HepG2 (cell line): ENCODE measurements around the gene IRS1. TPM values are rescaled to one million over a fixed set of nuclear protein-coding genes. Genes with fewer than 3 reads are reported as not detected.

Experiments
- ATRX ChIP-seq: sonication (generic); formaldehyde crosslinking; IDR thresholded peaks from 2 replicates; pipeline ENCODE4 v1.4.0; 2020; ENCODE audit warnings: missing genetic modification reagents, borderline replicate concordance
- CEBPG ChIP-seq: IDR thresholded peaks from 2 replicates; pipeline ENCODE4 v1.6.1; 2016
- POLR2A ChIP-seq, 2 experiments: IDR thresholded peaks; 2 replicates each; pipeline ENCODE4 v1.6.1; 2011; ENCODE audit warnings: low read depth in 2 of 2, low read length in 2 of 2, mild to moderate bottlenecking in 1 of 2, moderate library complexity in 1 of 2; ENCODE audit not compliant: insufficient read depth in 1 of 2
- TBX2 ChIP-seq: sonication (generic); formaldehyde crosslinking; IDR thresholded peaks from 2 replicates; pipeline ENCODE4 v1.5.0; 2020; ENCODE audit warnings: missing genetic modification reagents, mild to moderate bottlenecking, borderline replicate concordance
- ZMYM4 ChIP-seq: sonication (generic); formaldehyde crosslinking; IDR thresholded peaks from 2 replicates; pipeline ENCODE4 v1.8.1; 2023; ENCODE audit warnings: mild to moderate bottlenecking, missing genetic modification reagents
- ZNF296 ChIP-seq: sonication (generic); formaldehyde crosslinking; conservative IDR thresholded peaks from 2 replicates; pipeline ENCODE4 v1.5.0; 2020; ENCODE audit warnings: mild to moderate bottlenecking, missing genetic modification reagents
- ZNF549 ChIP-seq: sonication (generic); formaldehyde crosslinking; IDR thresholded peaks from 2 replicates; pipeline ENCODE4 v1.5.0; 2020; ENCODE audit warnings: missing genetic modification reagents
- ZNF589 ChIP-seq: sonication (generic); formaldehyde crosslinking; conservative IDR thresholded peaks from 2 replicates; pipeline ENCODE4 v1.8.0; 2022; ENCODE audit warnings: mild to moderate bottlenecking, moderate library complexity, missing genetic modification reagents
- ZNF790 ChIP-seq: sonication (generic); formaldehyde crosslinking; IDR thresholded peaks from 2 replicates; pipeline ENCODE4 v1.8.0; 2022; ENCODE audit warnings: missing genetic modification reagents, mild to moderate bottlenecking, borderline replicate concordance
- ZSCAN20 ChIP-seq: sonication (generic); formaldehyde crosslinking; IDR thresholded peaks from 2 replicates; pipeline ENCODE4 v1.4.0; 2020; ENCODE audit warnings: missing genetic modification reagents, mild to moderate bottlenecking, borderline replicate concordance
- polyA plus RNA-seq, 8 experiments: library from polyadenylated mRNA; depleted of rRNA in 3 of 8; stranded (reverse) in 7 of 8; unstranded in 1 of 8; fragments of >200 nt; fragmentation: Illumina TruSeq in 4 of 8; extraction: Trizol in 4 of 8; gene quantifications; 2 replicates each; pipeline versions ENCODE4 v1.2.1 to v1.2.3, GENCODE V29; 2011 to 2016; ENCODE audit warnings: low read depth in 4 of 8, missing spikeins in 1 of 8, mixed read lengths in 1 of 8; ENCODE audit not compliant: insufficient read depth in 1 of 8
- total RNA-seq, 5 experiments: library from RNA; depleted of rRNA; stranded (reverse); fragments of >200 nt; fragmentation: Illumina TruSeq; extraction: Trizol; gene quantifications; 2 replicates each; pipeline ENCODE4 v1.2.3, GENCODE V29; 2016; ENCODE audit warnings: low read depth in 1 of 5
- TF ChIP-seq, protein P1 (sequence below): sonication (generic); formaldehyde crosslinking; IDR thresholded peaks from 2 replicates; pipeline ENCODE4 v1.4.0; 2020; ENCODE audit warnings: missing genetic modification reagents, borderline replicate concordance
- TF ChIP-seq, protein P2 (sequence below): IDR thresholded peaks from 2 replicates; pipeline ENCODE4 v1.6.1; 2012; ENCODE audit warnings: low read length, improper control_type of control experiment
- TF ChIP-seq, protein P3 (sequence below): sonication (generic); formaldehyde crosslinking; IDR thresholded peaks from 2 replicates; pipeline ENCODE4 v1.4.0; 2020; ENCODE audit warnings: mild to moderate bottlenecking, missing genetic modification reagents, borderline replicate concordance
- TF ChIP-seq, protein P4 (sequence below): sonication (generic); formaldehyde crosslinking; IDR thresholded peaks from 2 replicates; pipeline ENCODE4 v1.5.0; 2020; ENCODE audit warnings: mild to moderate bottlenecking, missing genetic modification reagents

Gene IRS1
- total and polyA plus RNA-seq, 2 of the 13 experiments (the other 11 are each of a cell fraction or from before 2014, with no cell fraction given) = 8.7 to 9.0 TPM

DNA sequence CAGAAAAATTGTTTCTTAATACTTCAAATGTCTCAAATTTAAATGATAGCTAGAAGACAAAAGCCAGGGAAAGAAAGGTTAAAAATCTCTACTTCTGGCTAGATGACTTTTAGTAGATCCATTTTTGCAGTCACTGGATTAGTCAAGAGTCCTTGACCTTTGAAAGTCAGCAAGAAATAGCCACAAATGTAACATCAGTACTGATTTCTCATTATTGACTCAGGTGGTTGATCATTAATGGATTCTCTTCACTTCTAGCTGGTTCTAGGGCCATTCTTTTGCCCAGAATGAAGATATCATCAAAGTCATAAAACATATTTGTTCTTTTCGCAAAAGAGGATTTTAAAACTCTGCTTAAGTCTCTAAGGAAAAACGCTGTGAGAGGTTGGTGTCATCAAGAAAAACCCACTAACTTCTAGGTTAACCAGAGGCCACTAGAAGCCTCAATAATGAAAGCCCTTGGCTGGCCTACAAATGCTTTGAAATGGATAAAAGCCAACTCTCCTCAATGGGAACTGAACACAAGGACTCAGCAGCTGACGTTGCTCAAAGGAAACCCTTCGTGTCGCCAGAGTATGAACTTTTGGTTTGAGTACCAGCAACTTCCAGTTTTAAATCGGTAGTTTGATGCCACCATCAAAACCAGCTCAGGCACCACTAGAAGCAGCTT is 66.3 kb downstream of the IRS1 start (continued):
- TF ChIP-seq ZNF790 (CRISPR knock-in tag) = no peak
- TF ChIP-seq POLR2A (IDR thresholded peaks at IDR 0.05; ENCODE audit: insufficient read depth in 1 of 2, low read depth in 2 of 2, low read length in 2 of 2) = 0 out of 4 replicates have a peak, but pooled peaks of 1 of the 2 experiments have one; percentile 25
- TF ChIP-seq ATRX (CRISPR knock-in tag) = no peak
- peak; percentile 81 for TF ChIP-seq TBX2
- TF ChIP-seq, protein P1, sequence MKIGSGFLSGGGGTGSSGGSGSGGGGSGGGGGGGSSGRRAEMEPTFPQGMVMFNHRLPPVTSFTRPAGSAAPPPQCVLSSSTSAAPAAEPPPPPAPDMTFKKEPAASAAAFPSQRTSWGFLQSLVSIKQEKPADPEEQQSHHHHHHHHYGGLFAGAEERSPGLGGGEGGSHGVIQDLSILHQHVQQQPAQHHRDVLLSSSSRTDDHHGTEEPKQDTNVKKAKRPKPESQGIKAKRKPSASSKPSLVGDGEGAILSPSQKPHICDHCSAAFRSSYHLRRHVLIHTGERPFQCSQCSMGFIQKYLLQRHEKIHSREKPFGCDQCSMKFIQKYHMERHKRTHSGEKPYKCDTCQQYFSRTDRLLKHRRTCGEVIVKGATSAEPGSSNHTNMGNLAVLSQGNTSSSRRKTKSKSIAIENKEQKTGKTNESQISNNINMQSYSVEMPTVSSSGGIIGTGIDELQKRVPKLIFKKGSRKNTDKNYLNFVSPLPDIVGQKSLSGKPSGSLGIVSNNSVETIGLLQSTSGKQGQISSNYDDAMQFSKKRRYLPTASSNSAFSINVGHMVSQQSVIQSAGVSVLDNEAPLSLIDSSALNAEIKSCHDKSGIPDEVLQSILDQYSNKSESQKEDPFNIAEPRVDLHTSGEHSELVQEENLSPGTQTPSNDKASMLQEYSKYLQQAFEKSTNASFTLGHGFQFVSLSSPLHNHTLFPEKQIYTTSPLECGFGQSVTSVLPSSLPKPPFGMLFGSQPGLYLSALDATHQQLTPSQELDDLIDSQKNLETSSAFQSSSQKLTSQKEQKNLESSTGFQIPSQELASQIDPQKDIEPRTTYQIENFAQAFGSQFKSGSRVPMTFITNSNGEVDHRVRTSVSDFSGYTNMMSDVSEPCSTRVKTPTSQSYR (CRISPR knock-in tag) = no peak
- peak; percentile 92 for TF ChIP-seq ZMYM4 (CRISPR knock-in tag)
- TF ChIP-seq ZNF296 (CRISPR knock-in tag) = no peak
- TF ChIP-seq, protein P2, sequence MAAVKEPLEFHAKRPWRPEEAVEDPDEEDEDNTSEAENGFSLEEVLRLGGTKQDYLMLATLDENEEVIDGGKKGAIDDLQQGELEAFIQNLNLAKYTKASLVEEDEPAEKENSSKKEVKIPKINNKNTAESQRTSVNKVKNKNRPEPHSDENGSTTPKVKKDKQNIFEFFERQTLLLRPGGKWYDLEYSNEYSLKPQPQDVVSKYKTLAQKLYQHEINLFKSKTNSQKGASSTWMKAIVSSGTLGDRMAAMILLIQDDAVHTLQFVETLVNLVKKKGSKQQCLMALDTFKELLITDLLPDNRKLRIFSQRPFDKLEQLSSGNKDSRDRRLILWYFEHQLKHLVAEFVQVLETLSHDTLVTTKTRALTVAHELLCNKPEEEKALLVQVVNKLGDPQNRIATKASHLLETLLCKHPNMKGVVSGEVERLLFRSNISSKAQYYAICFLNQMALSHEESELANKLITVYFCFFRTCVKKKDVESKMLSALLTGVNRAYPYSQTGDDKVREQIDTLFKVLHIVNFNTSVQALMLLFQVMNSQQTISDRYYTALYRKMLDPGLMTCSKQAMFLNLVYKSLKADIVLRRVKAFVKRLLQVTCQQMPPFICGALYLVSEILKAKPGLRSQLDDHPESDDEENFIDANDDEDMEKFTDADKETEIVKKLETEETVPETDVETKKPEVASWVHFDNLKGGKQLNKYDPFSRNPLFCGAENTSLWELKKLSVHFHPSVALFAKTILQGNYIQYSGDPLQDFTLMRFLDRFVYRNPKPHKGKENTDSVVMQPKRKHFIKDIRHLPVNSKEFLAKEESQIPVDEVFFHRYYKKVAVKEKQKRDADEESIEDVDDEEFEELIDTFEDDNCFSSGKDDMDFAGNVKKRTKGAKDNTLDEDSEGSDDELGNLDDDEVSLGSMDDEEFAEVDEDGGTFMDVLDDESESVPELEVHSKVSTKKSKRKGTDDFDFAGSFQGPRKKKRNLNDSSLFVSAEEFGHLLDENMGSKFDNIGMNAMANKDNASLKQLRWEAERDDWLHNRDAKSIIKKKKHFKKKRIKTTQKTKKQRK = no peak
- no peak for TF ChIP-seq ZNF589
- TF ChIP-seq ZNF549 (CRISPR knock-in tag) = no peak
- TF ChIP-seq, protein P3, sequence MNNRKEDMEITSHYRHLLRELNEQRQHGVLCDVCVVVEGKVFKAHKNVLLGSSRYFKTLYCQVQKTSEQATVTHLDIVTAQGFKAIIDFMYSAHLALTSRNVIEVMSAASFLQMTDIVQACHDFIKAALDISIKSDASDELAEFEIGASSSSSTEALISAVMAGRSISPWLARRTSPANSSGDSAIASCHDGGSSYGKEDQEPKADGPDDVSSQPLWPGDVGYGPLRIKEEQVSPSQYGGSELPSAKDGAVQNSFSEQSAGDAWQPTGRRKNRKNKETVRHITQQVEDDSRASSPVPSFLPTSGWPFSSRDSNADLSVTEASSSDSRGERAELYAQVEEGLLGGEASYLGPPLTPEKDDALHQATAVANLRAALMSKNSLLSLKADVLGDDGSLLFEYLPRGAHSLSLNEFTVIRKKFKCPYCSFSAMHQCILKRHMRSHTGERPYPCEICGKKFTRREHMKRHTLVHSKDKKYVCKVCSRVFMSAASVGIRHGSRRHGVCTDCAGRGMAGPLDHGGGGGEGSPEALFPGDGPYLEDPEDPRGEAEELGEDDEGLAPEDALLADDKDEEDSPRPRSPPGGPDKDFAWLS (CRISPR knock-in tag) = no peak
- TF ChIP-seq, protein P4, sequence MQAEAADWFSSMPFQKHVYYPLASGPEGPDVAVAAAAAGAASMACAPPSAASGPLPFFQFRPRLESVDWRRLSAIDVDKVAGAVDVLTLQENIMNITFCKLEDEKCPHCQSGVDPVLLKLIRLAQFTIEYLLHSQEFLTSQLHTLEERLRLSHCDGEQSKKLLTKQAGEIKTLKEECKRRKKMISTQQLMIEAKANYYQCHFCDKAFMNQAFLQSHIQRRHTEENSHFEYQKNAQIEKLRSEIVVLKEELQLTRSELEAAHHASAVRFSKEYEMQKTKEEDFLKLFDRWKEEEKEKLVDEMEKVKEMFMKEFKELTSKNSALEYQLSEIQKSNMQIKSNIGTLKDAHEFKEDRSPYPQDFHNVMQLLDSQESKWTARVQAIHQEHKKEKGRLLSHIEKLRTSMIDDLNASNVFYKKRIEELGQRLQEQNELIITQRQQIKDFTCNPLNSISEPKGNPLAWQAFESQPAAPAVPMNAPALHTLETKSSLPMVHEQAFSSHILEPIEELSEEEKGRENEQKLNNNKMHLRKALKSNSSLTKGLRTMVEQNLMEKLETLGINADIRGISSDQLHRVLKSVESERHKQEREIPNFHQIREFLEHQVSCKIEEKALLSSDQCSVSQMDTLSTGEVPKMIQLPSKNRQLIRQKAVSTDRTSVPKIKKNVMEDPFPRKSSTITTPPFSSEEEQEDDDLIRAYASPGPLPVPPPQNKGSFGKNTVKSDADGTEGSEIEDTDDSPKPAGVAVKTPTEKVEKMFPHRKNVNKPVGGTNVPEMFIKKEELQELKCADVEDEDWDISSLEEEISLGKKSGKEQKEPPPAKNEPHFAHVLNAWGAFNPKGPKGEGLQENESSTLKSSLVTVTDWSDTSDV = no peak
- TF ChIP-seq CEBPG (CRISPR knock-in tag) = peak; percentile 92
- TF ChIP-seq ZSCAN20 (CRISPR knock-in tag) = peak; percentile 81
